Kidney tubule cell (primary cell): ENCODE data around the gene FNDC8.
"Not testable (repeated sequence)": the region's sequence is repeated elsewhere in the genome, so short reads cannot be mapped to it uniquely, and the experiment has no call there.

Source experiments
- DNase-seq: peaks from one replicate; pipeline ENCODE4 v3.0.0-alpha.2; 2018; ENCODE audit warnings: low spot score

Gene FNDC8

DNA sequence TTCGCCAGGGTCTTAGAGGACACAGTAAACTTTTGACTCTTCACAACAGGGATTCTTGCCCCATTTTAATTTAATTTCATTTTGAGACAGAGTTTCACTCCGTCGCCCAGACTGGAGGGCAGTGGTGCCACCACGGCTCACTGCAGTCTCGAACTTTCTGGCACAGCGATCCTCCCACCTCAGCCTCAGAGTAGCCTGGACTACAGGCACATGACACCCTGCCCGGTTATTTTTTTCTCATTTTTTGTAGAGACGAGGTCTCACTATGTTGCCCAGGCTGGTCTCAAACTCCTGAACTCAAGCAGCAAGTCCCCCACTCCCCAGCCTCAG lies 21.0 kb downstream of the FNDC8 start:
- no peak for DNase-seq

DNA sequence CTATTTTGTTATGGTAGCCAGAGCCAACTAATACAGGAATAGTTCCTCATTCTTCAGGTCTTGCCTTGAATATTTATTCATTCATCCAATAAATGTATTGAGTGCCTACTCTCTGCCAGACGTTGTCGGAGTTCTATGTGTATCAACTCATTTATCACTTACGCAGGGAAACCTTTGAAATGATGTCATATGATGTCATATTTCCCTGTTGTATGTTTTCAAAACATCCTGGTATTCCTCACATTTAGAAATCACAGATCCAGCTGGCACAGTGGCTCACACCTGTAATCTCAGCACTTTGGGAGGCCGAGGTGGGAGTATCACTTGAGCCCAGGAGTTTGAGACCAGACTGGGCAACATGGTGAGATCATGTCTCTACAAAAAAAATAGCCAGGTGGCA lies 23.4 kb downstream of the FNDC8 start:
- no peak for DNase-seq

DNA sequence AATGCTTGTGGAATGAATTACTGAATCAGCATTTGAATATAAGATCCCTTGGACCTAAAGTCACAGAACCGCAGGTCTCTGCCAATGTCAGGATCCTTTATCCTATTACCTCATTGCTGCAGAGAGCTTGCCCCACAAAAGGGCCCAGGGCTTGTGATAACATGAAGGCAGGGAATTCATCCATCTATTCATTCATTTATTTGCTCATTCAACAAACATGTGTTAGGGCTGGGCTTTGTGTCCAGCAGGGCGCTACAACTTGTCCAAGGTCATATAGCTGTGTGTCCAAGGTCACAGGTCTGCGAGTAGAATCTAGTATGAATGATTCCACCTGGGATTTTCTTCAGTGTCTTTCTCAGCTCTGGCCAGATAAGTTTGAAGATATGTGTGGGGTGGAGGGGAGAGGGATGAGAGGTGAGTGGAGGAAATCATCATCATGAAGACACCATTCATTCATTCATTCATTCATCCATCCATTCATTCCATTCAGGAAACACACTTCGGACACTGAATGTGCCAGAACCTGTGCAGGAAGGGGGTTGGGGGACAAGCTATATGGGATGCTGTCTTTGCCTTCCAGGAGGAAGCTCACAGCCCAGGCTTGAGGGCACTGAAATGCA lies 24.9 kb downstream of the FNDC8 start:
- DNase-seq = no peak

DNA sequence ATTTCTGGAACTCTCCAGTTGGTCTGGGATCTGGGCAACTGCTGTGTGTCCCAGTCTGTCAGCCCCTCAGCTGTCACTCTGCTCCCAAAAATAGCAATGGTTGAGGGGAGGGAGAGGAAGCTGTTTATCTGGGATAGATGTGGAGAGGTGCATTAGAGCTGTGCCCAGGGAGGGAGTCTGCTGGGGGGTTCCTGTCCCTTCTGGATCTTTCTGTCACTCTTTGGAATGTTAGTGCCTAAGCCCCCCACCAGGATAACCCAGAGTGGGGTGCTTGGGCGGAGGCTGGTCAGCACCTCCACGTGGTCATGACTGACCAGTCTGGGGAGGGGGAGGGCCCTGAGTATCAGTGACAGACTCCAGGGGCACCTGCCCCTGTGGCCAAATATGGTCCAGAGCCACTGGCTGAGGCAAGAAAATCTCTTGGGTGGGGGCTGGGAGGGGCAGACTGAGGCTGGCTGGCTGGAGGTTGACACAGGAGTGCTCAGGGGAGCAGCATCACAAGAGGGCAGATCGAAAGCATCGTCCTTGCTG lies 26.0 kb downstream of the FNDC8 start, which contains the start of gene UNC45B:
UNC45B (plus strand) TSS at position 443 of the 531 bp plus-strand sequence. CDS start 447 bp downstream, outside the sequence.
- DNase-seq = no peak

DNA sequence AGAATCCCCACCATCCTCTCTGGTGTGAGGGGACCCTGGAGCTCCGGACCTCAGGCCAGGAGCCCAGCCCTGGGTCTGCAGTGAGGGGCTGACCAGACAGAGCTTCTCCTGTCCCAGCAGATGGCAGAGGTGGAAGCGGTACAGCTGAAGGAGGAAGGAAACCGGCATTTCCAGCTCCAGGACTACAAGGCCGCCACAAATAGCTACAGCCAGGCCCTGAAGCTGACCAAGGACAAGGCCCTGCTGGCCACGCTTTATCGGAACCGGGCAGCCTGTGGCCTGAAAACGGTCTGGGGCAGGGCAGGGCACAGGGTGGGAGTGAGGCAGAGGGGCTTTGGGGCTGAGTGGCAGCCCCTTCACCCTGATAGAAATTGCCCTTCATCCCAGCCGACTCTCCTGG lies 26.7 kb downstream of the FNDC8 start:
- DNase-seq = no peak

DNA sequence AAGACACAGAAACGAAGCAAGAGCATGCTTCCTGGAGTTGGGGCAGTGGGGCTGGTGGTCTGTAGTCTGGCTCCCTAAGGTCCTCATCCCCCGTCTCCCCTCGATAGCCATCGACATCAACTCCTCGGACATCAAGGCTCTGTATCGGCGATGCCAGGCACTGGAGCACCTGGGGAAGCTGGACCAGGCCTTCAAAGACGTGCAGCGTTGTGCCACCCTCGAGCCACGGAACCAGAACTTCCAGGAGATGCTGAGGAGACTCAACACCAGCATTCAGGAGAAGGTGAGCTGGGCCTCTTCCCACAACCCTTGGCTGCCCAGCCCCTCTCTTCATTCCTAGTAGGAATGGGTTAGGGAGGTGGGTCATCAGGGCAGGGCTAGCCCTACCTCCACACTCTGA lies 28.5 kb downstream of the FNDC8 start:
- DNase-seq = no peak

DNA sequence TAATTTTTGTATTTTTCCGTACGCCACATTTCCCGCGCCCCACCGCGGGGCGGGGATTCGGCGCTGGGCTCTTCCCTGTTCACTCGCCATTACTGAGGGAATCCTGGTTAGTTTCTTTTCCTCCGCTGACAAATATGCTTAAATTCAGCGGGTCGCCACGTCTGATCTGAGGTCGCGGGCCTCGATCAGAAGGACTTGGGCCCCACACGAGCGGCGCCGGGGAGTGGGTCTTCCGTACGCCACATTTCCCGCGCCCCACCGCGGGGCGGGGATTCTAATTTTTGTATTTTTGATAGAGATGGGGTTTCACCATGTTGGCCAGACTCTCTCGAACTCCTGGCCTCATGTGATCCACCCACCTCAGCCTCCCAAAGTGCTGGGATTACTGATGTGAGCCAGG lies 29.7 kb downstream of the FNDC8 start:
- DNase-seq = not testable (repeated sequence)

DNA sequence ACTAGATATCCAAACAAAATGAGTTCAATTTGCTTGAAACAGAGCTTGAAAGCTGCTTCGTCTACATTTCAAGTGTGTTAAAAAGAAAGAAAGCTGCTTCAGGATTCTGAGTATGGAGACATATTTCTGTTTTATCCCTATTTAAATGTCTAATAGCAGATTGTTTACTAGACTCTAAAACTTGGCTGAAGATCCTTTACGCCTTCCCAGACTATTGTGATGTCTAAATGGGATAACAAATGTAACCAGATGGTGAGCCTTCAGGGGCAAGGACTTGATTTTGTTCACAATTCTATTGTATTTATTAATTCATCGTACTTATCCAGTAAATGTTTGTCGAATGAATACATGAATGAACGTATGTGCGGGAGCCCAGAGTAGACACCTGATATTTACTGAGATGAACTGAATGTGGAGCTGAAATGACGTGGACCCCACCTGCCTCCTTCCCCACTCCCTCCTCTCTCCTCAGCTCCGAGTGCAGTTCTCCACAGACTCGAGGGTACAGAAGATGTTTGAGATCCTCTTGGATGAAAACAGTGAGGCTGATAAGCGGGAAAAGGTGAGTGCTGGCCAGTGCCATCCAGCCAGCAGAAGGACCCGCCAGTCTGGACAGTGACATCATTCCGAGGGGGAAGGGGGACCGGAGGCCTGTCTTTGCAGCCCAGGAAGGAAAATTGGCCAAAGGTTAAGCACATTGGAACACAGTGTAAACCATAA lies 31.2 kb downstream of the FNDC8 start:
- no peak for DNase-seq

DNA sequence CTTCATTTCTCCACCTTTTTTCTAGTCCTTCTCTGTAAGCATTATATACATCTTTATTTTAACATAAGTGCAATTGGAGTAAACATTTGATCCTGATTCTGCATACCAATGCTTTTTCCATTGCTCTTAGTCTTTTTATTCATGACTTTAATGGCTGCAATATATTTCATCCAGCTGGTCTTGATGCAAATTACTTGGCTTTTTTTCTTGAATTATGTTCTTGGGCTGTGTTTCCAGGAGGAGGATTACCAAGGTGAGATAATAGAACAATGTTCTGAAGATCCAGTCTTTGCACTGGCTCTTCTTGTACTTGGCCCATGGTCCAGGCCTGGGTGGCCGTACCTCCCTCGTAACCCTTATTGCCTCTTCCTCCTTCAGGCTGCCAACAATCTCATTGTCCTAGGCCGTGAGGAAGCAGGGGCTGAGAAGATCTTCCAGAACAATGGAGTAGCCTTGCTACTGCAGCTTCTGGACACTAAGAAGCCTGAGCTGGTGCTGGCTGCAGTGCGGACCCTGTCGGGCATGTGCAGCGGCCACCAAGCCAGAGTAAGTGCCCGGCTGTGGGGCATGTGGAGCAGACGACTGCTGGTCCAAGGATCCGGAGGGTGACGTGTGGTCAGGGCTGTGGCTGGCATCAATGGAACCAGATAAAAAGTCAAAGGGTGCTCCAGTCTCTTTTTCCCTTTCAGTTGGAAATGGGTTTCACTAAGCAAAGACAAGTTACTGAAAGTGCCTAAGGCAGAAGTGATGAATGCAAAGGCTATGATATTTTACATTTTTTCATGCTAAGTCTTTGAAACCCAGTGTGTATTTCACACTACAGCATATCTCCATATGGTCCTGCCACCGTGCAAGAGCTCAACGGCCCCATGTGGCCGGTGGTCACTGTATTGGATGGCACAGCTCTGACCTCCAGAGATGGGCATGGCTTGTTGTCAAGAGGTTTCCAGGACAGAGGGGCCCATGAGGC lies 33.1 kb downstream of the FNDC8 start:
- DNase-seq = no peak

DNA sequence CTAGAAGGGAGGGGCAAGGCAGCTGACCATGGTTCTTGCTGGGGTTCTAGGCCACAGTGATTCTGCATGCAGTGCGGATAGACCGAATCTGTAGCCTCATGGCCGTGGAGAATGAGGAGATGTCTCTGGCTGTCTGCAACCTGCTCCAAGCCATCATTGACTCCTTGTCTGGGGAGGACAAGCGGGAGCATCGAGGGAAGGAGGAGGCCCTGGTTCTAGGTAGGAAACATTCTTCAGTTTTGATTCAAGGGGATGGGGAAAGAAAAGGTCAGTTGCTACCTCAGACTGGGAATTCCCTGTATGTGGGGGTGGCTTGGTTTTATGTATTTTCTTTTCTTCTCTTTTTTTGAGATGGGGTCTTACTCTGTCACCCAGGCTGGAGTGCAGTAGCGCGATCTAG lies 33.8 kb downstream of the FNDC8 start:
- no peak for DNase-seq

DNA sequence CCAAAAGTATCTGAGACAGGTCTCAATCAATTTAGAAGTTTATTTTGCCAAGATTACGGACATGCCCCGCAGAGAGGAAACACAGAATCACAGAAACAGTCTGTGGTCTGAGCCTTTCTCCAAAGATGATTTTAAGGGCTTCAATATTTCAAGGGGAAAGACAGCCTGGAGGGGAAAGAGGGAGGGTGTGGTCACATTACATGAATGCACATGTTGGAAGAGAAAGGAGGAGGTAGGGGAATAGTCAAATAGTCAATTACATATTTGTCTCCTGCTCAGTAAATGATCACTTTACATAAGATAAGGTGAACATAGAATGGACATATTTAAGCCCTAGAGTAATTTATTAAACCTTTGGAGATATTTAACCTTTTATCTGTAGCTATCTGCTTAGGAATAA lies 38.5 kb downstream of the FNDC8 start:
- DNase-seq = no peak

DNA sequence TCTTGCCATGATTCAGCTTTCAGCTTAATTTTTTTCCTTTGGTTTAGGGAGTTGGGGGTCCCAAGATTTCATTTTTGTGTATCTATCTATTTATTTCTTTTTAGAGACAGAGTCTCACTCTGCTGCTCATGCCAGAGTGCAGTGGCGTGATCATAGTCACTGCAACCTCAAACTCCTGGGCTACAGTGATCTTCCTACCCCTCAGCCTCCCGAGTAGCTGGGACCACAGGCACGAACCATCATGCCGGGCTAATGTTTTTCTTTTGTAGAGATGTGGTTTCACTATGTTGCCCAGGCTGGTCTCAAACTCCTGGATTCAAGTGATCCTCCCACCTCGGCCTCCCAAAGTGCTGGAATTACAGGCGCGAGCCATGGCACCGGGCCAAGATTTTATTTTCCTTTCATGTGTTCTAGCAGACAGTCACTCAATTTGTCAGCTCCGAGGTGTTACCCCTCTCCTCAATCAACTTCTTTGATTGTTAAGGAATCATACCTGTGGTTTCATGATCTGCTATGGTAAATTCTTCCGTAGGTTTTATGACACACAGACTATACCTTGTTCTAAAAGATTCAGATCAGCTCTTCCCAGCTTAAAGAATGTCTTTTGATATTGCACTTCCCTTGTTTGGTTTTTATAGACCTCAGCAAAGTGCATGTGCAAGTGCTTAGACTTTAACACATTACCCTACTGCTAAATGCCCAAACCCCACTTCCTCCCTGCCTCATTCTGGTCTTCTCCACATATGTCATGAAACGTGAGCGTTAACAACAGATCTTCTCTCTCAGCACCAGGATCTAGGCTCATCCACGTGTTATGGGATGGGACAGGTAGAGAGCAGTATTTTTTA lies 39.2 kb downstream of the FNDC8 start:
- DNase-seq = no peak

DNA sequence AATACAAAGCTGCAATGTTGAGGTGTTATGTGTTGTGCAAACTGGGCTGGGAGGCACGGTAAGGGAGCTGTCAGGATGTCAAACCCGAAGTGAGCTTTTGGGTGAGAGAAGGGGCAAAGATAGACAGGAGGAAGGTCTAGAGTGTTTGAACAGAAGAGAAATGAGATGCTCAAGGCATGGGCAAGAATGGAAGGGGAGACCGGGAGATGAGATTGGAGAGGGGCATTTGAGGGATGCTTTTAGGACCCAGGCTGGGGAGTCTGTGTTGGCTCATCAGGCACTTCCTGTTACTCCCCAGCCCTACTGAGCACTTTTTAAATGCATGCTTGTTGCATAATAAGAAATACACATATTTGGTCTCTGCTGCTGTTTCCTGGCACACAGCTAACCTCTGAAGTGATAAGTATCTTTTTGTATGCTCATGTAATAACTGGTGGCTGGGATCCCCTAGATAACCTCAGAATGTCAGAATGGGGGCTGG lies 39.9 kb downstream of the FNDC8 start:
- DNase-seq = no peak

DNA sequence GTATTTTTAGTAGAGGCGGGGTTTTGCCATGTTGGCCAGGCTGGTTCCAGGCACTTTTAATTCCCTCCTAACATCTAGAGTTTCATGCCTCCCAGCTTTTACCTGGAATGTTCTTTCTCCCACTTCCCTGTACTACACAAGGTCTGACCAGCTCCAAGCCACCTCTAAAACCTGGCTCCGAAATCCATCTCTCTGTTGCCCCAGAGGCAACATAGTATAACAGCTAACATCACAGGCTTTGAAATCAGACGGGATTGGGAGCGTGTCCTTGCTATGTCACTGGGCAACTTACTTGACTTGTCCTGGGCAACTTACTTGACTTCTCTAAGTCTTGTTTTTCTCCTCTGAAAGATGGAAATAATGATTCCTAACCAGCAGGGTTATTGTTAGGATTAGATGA lies 41.3 kb downstream of the FNDC8 start:
- DNase-seq = no peak

DNA sequence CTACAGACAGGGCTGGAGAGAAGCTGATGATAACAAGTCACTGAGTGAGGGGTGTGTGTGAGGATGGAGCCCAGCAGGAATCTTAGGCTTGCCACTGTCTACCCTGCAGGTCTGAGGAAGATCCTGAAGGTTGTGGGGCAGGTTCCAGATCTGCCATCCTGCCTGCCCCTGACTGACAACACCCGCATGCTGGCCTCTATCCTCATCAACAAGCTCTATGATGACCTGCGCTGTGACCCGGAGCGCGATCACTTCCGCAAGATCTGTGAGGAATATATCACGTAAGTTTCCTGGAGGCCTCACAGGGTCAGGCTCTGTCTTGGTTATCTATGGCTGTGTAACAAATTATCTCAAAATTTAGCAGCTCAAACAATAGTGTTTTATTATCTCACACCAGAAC lies 42.5 kb downstream of the FNDC8 start:
- DNase-seq = no peak

DNA sequence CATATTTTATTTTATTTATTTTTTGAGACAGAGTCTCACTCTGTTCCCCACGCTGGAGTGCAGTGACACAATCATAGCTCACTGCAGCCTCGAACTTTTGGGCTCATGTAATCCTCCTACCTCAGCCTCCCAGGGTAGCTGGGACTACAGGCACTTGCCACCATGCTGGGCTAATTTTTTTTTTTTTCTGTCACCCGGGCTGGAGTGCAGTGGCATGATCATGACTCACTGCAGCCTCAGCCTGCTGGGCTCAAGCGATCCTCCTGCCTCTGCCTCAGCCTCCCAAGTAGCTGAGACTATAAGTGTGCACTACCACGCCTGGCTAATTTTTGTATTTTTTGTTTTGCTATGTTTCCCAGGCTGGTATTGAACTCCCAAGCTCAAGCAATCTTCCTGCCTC lies 43.3 kb downstream of the FNDC8 start:
- no peak for DNase-seq

DNA sequence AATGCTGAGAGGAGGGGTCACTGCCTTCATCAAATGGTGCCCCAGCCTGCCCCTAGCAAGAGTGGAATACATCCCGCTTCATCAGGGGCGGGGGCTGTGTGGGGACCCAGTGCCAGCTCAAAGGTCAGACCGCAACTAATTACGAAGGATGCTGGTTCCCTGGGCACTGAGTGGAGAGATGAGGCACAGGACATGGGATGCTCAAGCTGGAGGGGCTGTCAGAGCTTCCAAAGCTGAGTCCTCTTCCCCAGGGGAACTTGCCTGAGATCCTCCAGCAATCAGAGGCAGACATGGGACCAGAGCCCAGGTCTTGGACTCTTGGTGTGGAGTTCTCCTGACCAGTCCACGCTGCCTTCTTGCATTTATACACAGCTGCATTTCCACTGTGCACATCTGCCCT lies 45.1 kb downstream of the FNDC8 start:
- no peak for DNase-seq

DNA sequence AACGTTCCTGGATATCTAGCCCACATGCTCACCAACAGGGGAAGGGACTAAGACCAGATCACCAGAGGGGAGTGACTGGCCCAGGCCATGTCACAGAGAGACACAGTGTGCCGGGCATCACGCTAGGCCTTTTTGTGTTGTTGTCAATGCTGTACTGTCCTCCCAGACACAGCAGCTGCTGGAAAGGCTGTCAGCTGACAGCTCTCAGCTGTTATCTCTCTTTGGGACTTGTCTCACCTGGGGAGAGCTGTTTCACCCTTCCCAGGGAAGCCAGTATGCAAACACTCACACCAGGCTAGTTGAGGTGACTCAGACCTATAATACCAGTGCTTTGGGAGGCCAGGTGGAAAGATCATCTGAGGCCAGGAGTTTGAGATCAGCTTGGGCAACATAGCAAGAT lies 45.6 kb downstream of the FNDC8 start:
- peak; percentile 51 for DNase-seq

DNA sequence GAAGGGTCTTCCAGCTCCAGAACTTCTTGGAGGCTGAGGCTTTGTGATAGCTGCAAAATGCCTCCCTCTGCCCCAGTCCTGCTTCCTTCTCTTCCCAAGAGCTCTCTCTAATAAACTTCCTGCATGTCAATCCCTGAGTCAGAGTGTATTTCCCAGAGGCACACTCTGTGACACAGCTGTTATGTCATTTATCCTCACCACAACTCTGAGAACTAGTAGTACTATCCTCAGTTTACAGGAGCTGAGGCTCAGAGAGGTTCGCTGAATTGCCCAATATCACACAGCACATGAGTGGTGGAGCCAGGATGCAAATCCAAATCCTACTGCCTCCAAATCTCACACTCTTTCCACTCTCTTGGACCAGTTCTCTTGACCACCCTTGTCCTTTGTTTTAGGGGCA lies 46.3 kb downstream of the FNDC8 start:
- DNase-seq = peak; percentile 72

DNA sequence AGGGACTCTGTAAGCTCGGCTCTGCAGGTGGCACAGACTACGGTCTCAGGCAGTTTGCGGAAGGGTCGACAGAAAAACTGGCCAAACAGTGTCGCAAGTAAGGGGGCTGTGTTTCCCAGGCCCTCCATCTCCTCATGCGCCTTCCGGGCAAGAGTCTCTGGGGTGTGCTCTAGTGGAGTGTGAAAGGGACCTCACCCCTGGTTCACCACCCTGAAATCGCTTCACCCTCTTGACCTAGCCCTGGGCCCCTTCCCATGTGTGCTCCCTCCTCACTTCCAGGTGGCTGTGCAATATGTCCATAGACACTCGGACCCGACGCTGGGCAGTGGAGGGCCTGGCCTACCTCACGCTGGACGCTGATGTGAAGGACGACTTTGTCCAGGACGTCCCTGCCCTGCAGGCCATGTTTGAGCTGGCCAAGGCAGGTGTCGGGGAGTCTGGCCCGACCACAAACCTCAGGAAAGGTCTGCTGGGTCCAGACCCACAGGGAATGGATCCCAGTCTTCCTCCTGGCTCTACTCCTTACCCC lies 48.5 kb downstream of the FNDC8 start:
- no peak for DNase-seq
